ENCODE data around the gene TTC28.

Gene TTC28

GRCh38 chr22:28246397-28246796, 433.2 kb downstream of the TTC28 start:
- ChIA-PET POLR2A (no interaction called here), CTCF (interaction anchor here (1.0 to 3.1 kb wide), 6 partner anchors 10 to 77 kb away, joined by 3 to 10 read pairs (median 3); no protein-coding TSS in a partner anchor)
- DNase-seq (ENCODE audit: extremely low spot score) = no peak
- no peak for TF ChIP-seq CTCF (IDR thresholded peaks at IDR 0.05; ENCODE audit: control extremely low read depth, extremely low read depth, low read depth, missing control alignments)

- POLR2A ChIA-PET = no interaction called here
- CTCF ChIA-PET = interaction anchor here (1.0 to 3.3 kb wide), 5 partner anchors 11 to 77 kb away, joined by 3 to 11 read pairs (median 8); no protein-coding TSS in a partner anchor
- TF ChIP-seq CTCF (IDR thresholded peaks at IDR 0.05; ENCODE audit: control extremely low read depth, extremely low read depth, low read depth, missing control alignments) = no peak
- DNase-seq (ENCODE audit: extremely low spot score) = no peak
These were observed 433.9 kb downstream of the TTC28 start for GRCh38 chr22:28245579-28246224.

- no peak for DNase-seq (ENCODE audit: extremely low spot score)
- POLR2A ChIA-PET = no interaction called here
- TF ChIP-seq CTCF (IDR thresholded peaks at IDR 0.05; ENCODE audit: control extremely low read depth, extremely low read depth, low read depth, missing control alignments) = no peak
- CTCF ChIA-PET = interaction anchor here (0.7 to 3.3 kb wide), 5 partner anchors 8 to 17 kb away, joined by 3 to 11 read pairs (median 8); no protein-coding TSS in a partner anchor
These were observed 434.9 kb downstream of the TTC28 start for GRCh38 chr22:28244757-28245156.

- ChIA-PET POLR2A (no interaction called here), CTCF (interaction anchor here (3.1 to 3.3 kb wide), 2 partner anchors 9 to 14 kb away, joined by 10 to 11 read pairs; no protein-coding TSS in a partner anchor)
- no peak for TF ChIP-seq CTCF (IDR thresholded peaks at IDR 0.05; ENCODE audit: control extremely low read depth, extremely low read depth, low read depth, missing control alignments)
- no peak for DNase-seq (ENCODE audit: extremely low spot score)
These were observed 436.1 kb downstream of the TTC28 start for GRCh38 chr22:28243539-28243938.

GRCh38 chr22:28241656-28242290, 437.9 kb downstream of the TTC28 start:
- POLR2A ChIA-PET = no interaction called here
- TF ChIP-seq CTCF (IDR thresholded peaks at IDR 0.05; ENCODE audit: control extremely low read depth, extremely low read depth, low read depth, missing control alignments) = no peak
- DNase-seq (ENCODE audit: extremely low spot score) = no peak
- CTCF ChIA-PET = no interaction called here

- no peak for DNase-seq (ENCODE audit: extremely low spot score)
- ChIA-PET CTCF (no interaction called here), POLR2A (no interaction called here)
- no peak for TF ChIP-seq CTCF (IDR thresholded peaks at IDR 0.05; ENCODE audit: control extremely low read depth, extremely low read depth, low read depth, missing control alignments)
These were observed 439.7 kb downstream of the TTC28 start for GRCh38 chr22:28239941-28240340.

All from GM10248 (cell line).